Liver (tissue), 9 donors: ENCODE measurements around the gene BPHL. TPM values are rescaled to one million over a fixed set of nuclear protein-coding genes. Genes with fewer than 3 reads are reported as not detected.

Experiments used
- DNase-seq: peaks from one replicate; pipeline ENCODE4 v3.0.0-alpha.2; 2017; ENCODE audit warnings: low spot score
- H3K27ac ChIP-seq, 2 donors: one replicate each; pipeline ENCODE4 v1.7.0; 2013; ENCODE audit warnings: inconsistent platforms in 2 of 2, low read length in 2 of 2, control low read depth in 1 of 2, low read depth in 1 of 2, mild to moderate bottlenecking in 1 of 2
- H3K27me3 ChIP-seq, 4 donors: one replicate each; pipeline versions ENCODE4 v1.6.1 to v1.7.0; 2013; ENCODE audit warnings: low read length in 3 of 4, inconsistent platforms in 1 of 4, mild to moderate bottlenecking in 1 of 4, moderate library complexity in 1 of 4; ENCODE audit not compliant: control insufficient read depth in 4 of 4, insufficient read depth in 4 of 4
- H3K36me3 ChIP-seq, 4 donors: one replicate each; pipeline versions ENCODE4 v1.6.1 to v1.7.0; 2013; ENCODE audit warnings: low read length in 3 of 4, mild to moderate bottlenecking in 3 of 4, low read depth in 1 of 4, moderate library complexity in 1 of 4; ENCODE audit not compliant: control insufficient read depth in 4 of 4, insufficient read depth in 3 of 4
- H3K4me1 ChIP-seq, 4 donors: one replicate each; pipeline versions ENCODE4 v1.6.1 to v1.7.0; 2013; ENCODE audit warnings: low read length in 3 of 4, mild to moderate bottlenecking in 3 of 4, moderate library complexity in 1 of 4; ENCODE audit not compliant: control insufficient read depth in 4 of 4, insufficient read depth in 4 of 4
- H3K4me3 ChIP-seq, 3 donors: one replicate each; pipeline versions ENCODE4 v1.6.1 to v1.7.0; 2013; ENCODE audit warnings: low read length in 3 of 3, control low read depth in 1 of 3, low read depth in 1 of 3, mild to moderate bottlenecking in 1 of 3
- H3K9ac ChIP-seq, 2 donors: one replicate each; pipeline ENCODE4 v1.7.0; 2013; ENCODE audit warnings: low read length in 2 of 2, mild to moderate bottlenecking in 2 of 2, moderate library complexity in 2 of 2, control low read depth in 1 of 2, low read depth in 1 of 2
- H3K9me3 ChIP-seq, 4 donors: one replicate each; pipeline versions ENCODE4 v1.6.1 to v1.7.0; 2013; ENCODE audit warnings: low read length in 3 of 4; ENCODE audit not compliant: control insufficient read depth in 4 of 4
- ATF3 ChIP-seq: IDR thresholded peaks from 2 replicates; pipeline ENCODE4 v1.6.1; 2016; ENCODE audit warnings: antibody characterized with exemption
- CTCF ChIP-seq: fragments of 150-350 bp; IDR thresholded peaks from 2 replicates; pipeline ENCODE4 v1.5.1; 2017; ENCODE audit warnings: improper control_type of control experiment, low read depth, low read length; ENCODE audit not compliant: missing input control
- EGR1 ChIP-seq, 2 donors: IDR thresholded peaks; 2 replicates each; pipeline ENCODE4 v1.6.1; 2016 to 2018; ENCODE audit warnings: antibody characterized with exemption in 2 of 2, low read depth in 2 of 2
- FOXA1 ChIP-seq: IDR thresholded peaks from 2 replicates; pipeline ENCODE4 v1.6.1; 2016; ENCODE audit warnings: antibody characterized with exemption
- GABPA ChIP-seq, 2 donors: IDR thresholded peaks in 1 of 2; conservative IDR thresholded peaks in 1 of 2; 2 replicates each; pipeline ENCODE4 v1.6.1; 2016; ENCODE audit warnings: antibody characterized with exemption in 2 of 2, mild to moderate bottlenecking in 1 of 2, moderate library complexity in 1 of 2
- HNF4A ChIP-seq, 2 donors: conservative IDR thresholded peaks; 2 replicates each; pipeline ENCODE4 v1.6.1; 2016; ENCODE audit warnings: antibody characterized with exemption in 2 of 2, mild to moderate bottlenecking in 2 of 2
- HNF4G ChIP-seq: IDR thresholded peaks from 2 replicates; pipeline ENCODE4 v1.6.1; 2016; ENCODE audit warnings: antibody characterized with exemption
- JUND ChIP-seq, 2 donors: IDR thresholded peaks; 2 replicates each; pipeline ENCODE4 v1.6.1; 2016; ENCODE audit warnings: antibody characterized with exemption in 2 of 2
- MAX ChIP-seq: IDR thresholded peaks from 2 replicates; pipeline ENCODE4 v1.6.1; 2016; ENCODE audit warnings: antibody characterized with exemption
- NR2F2 ChIP-seq: IDR thresholded peaks from 2 replicates; pipeline ENCODE4 v1.6.1; 2016; ENCODE audit warnings: antibody characterized with exemption
- RAD21 ChIP-seq, 2 donors: IDR thresholded peaks; 2 replicates each; pipeline ENCODE4 v1.6.1; 2016; ENCODE audit warnings: antibody characterized with exemption in 2 of 2, mild to moderate bottlenecking in 2 of 2
- REST ChIP-seq: IDR thresholded peaks from 2 replicates; pipeline ENCODE4 v1.6.1; 2016; ENCODE audit warnings: antibody characterized with exemption, mild to moderate bottlenecking
- TAF1 ChIP-seq: conservative IDR thresholded peaks from 2 replicates; pipeline ENCODE4 v1.6.1; 2016; ENCODE audit warnings: antibody characterized with exemption, mild to moderate bottlenecking
- YY1 ChIP-seq: IDR thresholded peaks from 2 replicates; pipeline ENCODE4 v1.6.1; 2016; ENCODE audit warnings: antibody characterized with exemption, mild to moderate bottlenecking
- ZBTB33 ChIP-seq: IDR thresholded peaks from 2 replicates; pipeline ENCODE4 v1.6.1; 2016; ENCODE audit warnings: antibody characterized with exemption
- WGBS: extraction: QIAGEN DNeasy Blood & Tissue Kit; methylation state at CpG from one replicate; pipeline ENCODE4 v1.1.7; 2013; 5-methylcytosine and 5-hydroxymethylcytosine counted together
- polyA plus RNA-seq, 2 donors: library from polyadenylated mRNA; stranded (reverse) in 1 of 2; unstranded in 1 of 2; fragments of 200-250 nt in 1 of 2; fragments of >200 nt in 1 of 2; fragmentation: Nextera tagmentation in 1 of 2; extraction: Ambion mirVana in 1 of 2; gene quantifications; one replicate each; pipeline versions ENCODE4 v1.2.1 to v1.2.3, GENCODE V29; 2013 to 2015
- total RNA-seq, 2 donors: library from RNA; depleted of rRNA; stranded (reverse); fragments of >200 nt; gene quantifications; one replicate each; pipeline ENCODE4 v1.2.3, GENCODE V29; 2014
- donor health status: healthy.
- donor health status: healthy.
- donor health status: healthy.
- donor health status: healthy.
- donor health status: healthy.

BPHL gene
- total and polyA plus RNA-seq, 4 donors: 16.0 to 90.8 (median 31.5) TPM

- TF ChIP-seq NR2F2: no peak
- TF ChIP-seq EGR1 (IDR thresholded peaks at IDR 0.05; ENCODE audit: low read depth in 2 of 2): no peak
- no peak for TF ChIP-seq TAF1
- TF ChIP-seq JUND (IDR thresholded peaks at IDR 0.05): no peak
- TF ChIP-seq HNF4G: no peak
- no peak for TF ChIP-seq ZBTB33
- no peak overlapping the region for H3K9ac ChIP-seq
- WGBS: 88% methylated on average over 5 of the region's 5 CpGs
Observed at GRCh38 chr6:3190779-3191178, 72.3 kb downstream of the BPHL start.

GRCh38 chr6:3193102-3193849 is 74.8 kb downstream of the BPHL start:
- Histone ChIP-seq H3K4me1 (no peaks in the 10 kb centered on the region), H3K9ac (no peak overlapping the region), H3K36me3 (no peaks in the 10 kb centered on the region), H3K27ac (no peak overlapping the region), H3K27me3 (peaks cover 0 to 2% (median 0%) of the 10 kb centered on the region in 4 donors), H3K4me3 (no peak overlapping the region), H3K9me3 (no peaks in the 10 kb centered on the region)
- TF ChIP-seq TAF1: no peak
- no peak for TF ChIP-seq RAD21 (IDR thresholded peaks at IDR 0.05)
- TF ChIP-seq NR2F2: no peak
- no peak for TF ChIP-seq CTCF
- no peak for TF ChIP-seq HNF4G
- TF ChIP-seq REST: no peak
- TF ChIP-seq GABPA (IDR thresholded peaks at IDR 0.05 in 1 of 2, conservative IDR thresholded peaks at IDR 0.05 in 1 of 2): no peak
- no peak for TF ChIP-seq JUND (IDR thresholded peaks at IDR 0.05)
- no peak for TF ChIP-seq FOXA1
- TF ChIP-seq MAX: no peak
- no peak for TF ChIP-seq YY1
- TF ChIP-seq HNF4A (conservative IDR thresholded peaks at IDR 0.05): no peak
- no peak for TF ChIP-seq ZBTB33
- no peak for TF ChIP-seq ATF3
- 84% methylated on average over 23 of the region's 23 CpGs for WGBS
- no peak for DNase-seq

More at GRCh38 chr6:3190779-3191178, 72.3 kb downstream of the BPHL start:
- H3K27me3 ChIP-seq: peaks cover 0 to 2% (median 0%) of the 10 kb centered on the region in 4 donors
- no peak overlapping the region for H3K27ac ChIP-seq
- no peaks in the 10 kb centered on the region for H3K9me3 ChIP-seq
- H3K36me3 ChIP-seq: no peaks in the 10 kb centered on the region
- no peak overlapping the region for H3K4me3 ChIP-seq
- no peak for DNase-seq
- H3K4me1 ChIP-seq: no peaks in the 10 kb centered on the region
